Aortic smooth muscle cell (primary cell): ENCODE data around the gene MS4A4E. TPM values are rescaled to one million over a fixed set of nuclear protein-coding genes. Genes with fewer than 3 reads are reported as not detected.

ENCODE experiments used
- total RNA-seq: library from RNA; depleted of rRNA; stranded (reverse); fragments of >200 nt; gene quantifications from 2 replicates; pipeline ENCODE4 v1.2.3, GENCODE V29; 2014

Gene MS4A4E
- total RNA-seq: not detected in 2 replicates

GRCh38 chr11:60242740-60243239 lies at the start of gene MS4A4E:
Gene MS4A4E (minus strand): TSS chr11:60243137. CDS start chr11:60230055, 13,082 bp downstream.

GRCh38 chr11:60280412-60280811 lies 37.5 kb upstream of the MS4A4E start, which contains the start of gene MS4A4A:
Gene MS4A4A (plus strand): TSS chr11:60280666. CDS start chr11:60280676, 10 bp downstream.

GRCh38 chr11:60182541-60183330 lies 60.2 kb downstream of the MS4A4E start, which contains the start of gene MS4A6A:
Gene MS4A6A (minus strand): TSS chr11:60183083. CDS start chr11:60181727, 1,356 bp downstream.

Other genes starting within 250 kb of the MS4A4E start
- not detected in 2 replicates for gene OOSP4B, start 226.0 kb downstream of the MS4A4E start, total RNA-seq
- gene OOSP2, start 202.7 kb downstream of the MS4A4E start, total RNA-seq: not detected in 2 replicates
- gene MS4A3, start 186.5 kb downstream of the MS4A4E start, total RNA-seq: not detected in 2 replicates
- not detected in 2 replicates for gene MS4A2, start 154.5 kb downstream of the MS4A4E start, total RNA-seq
- gene MS4A6A, start 60.1 kb downstream of the MS4A4E start, total RNA-seq: not detected in 2 replicates
- gene MS4A4A, start 37.5 kb upstream of the MS4A4E start, total RNA-seq: not detected in 2 replicates
- not detected in 2 replicates for gene MS4A6E, start 84.1 kb upstream of the MS4A4E start, total RNA-seq
- gene MS4A7, start 135.4 kb upstream of the MS4A4E start, total RNA-seq: not detected in 2 replicates
- gene MS4A14, start 153.3 kb upstream of the MS4A4E start, total RNA-seq: not detected in 2 replicates
- gene MS4A5, start 186.4 kb upstream of the MS4A4E start, total RNA-seq: not detected in 2 replicates
- not detected in 2 replicates for gene MS4A1, start 212.7 kb upstream of the MS4A4E start, total RNA-seq
- gene MS4A12, start 249.6 kb upstream of the MS4A4E start, total RNA-seq: not detected in 2 replicates